Measurements from ENCODE around the gene GPR137. TPM values are rescaled to one million over a fixed set of nuclear protein-coding genes. Genes with fewer than 3 reads are reported as not detected.

Gene GPR137
- total and polyA plus RNA-seq, 9 of the 15 experiments (the other 6 are each of a cell fraction or from before 2014, with no cell fraction given), result 0.32 to 26.7 (median 10.7) TPM

DNA sequence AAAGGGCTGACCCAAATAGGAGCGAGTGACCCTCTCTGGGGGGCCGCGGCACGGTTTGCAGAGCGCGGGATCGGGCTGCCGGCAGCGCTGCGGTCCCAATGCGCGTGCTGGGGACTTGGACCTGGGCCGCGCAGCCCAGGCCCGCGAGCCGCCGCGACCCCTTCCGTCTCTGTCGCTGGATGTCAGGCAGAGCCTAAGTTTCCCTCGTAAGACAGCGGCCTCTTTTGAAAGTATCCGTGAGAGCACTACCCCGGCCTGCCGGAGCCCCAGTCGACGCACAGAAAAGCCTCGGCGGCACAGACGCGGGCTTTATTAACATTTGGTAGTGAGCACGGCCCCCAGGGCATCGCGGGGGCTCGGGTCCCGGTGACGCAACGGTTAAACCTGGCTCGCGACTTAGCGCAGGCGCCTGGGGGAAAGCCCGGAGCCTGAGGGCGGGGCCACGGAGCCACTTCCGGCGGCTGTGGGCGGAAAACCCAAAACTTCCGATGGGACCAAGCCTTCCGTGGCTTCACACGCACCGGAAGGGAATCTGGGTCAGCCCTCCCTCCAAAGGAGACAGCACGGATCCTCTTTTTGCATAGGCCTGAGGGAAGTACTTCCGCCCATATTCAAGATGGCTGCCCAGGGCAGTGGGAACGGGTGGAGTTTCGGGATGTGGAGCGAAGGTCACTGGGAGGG is 16.0 kb upstream of the GPR137 start (continued):
- TF ChIP-seq ZKSCAN8 (CRISPR knock-in tag; IDR thresholded peaks at IDR 0.05) (peak; percentile 57; the same call in 1 of the 2 replicates), PCBP2 (IDR thresholded peaks at IDR 0.05; ENCODE audit: low read depth, low read length, poor library complexity, severe bottlenecking) (no peak), TAL1 (IDR thresholded peaks at IDR 0.05) (no peak), ATF2 (CRISPR knock-in tag; IDR thresholded peaks at IDR 0.05) (0 out of 2 replicates have a peak, but pooled peaks have one; percentile 58), ZNF232 (CRISPR knock-in tag; IDR thresholded peaks at IDR 0.05) (0 out of 2 replicates have a peak, but pooled peaks have one; percentile 37), HLTF (IDR thresholded peaks at IDR 0.05) (no peak), ARNT (IDR thresholded peaks at IDR 0.05) (no peak), ZNF644 (tag; IDR thresholded peaks at IDR 0.05; ENCODE audit: low read depth) (no peak), DLX4 (CRISPR knock-in tag; IDR thresholded peaks at IDR 0.05) (no peak), CTCF (IDR thresholded peaks at IDR 0.05 in 2 of 3, conservative IDR thresholded peaks at IDR 0.05 in 1 of 3; ENCODE audit: insufficient read depth in 2 of 3, low read depth in 1 of 3, low read length in 3 of 3) (peak; percentile 16 to 48 (median 37); a peak in 4 of 6 replicates), U2AF1 (optimal IDR thresholded peaks at IDR 0.05; ENCODE audit: low read depth, low read length) (peak; percentile 84), NR2F6 (CRISPR knock-in tag; IDR thresholded peaks at IDR 0.05) (peak; percentile 69; the same call in 1 of the 2 replicates)
- TF ChIP-seq, protein P1, sequence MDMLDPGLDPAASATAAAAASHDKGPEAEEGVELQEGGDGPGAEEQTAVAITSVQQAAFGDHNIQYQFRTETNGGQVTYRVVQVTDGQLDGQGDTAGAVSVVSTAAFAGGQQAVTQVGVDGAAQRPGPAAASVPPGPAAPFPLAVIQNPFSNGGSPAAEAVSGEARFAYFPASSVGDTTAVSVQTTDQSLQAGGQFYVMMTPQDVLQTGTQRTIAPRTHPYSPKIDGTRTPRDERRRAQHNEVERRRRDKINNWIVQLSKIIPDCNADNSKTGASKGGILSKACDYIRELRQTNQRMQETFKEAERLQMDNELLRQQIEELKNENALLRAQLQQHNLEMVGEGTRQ (CRISPR knock-in tag; IDR thresholded peaks at IDR 0.05), result no peak
- TF ChIP-seq, protein P2, sequence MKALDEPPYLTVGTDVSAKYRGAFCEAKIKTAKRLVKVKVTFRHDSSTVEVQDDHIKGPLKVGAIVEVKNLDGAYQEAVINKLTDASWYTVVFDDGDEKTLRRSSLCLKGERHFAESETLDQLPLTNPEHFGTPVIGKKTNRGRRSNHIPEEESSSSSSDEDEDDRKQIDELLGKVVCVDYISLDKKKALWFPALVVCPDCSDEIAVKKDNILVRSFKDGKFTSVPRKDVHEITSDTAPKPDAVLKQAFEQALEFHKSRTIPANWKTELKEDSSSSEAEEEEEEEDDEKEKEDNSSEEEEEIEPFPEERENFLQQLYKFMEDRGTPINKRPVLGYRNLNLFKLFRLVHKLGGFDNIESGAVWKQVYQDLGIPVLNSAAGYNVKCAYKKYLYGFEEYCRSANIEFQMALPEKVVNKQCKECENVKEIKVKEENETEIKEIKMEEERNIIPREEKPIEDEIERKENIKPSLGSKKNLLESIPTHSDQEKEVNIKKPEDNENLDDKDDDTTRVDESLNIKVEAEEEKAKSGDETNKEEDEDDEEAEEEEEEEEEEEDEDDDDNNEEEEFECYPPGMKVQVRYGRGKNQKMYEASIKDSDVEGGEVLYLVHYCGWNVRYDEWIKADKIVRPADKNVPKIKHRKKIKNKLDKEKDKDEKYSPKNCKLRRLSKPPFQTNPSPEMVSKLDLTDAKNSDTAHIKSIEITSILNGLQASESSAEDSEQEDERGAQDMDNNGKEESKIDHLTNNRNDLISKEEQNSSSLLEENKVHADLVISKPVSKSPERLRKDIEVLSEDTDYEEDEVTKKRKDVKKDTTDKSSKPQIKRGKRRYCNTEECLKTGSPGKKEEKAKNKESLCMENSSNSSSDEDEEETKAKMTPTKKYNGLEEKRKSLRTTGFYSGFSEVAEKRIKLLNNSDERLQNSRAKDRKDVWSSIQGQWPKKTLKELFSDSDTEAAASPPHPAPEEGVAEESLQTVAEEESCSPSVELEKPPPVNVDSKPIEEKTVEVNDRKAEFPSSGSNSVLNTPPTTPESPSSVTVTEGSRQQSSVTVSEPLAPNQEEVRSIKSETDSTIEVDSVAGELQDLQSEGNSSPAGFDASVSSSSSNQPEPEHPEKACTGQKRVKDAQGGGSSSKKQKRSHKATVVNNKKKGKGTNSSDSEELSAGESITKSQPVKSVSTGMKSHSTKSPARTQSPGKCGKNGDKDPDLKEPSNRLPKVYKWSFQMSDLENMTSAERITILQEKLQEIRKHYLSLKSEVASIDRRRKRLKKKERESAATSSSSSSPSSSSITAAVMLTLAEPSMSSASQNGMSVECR (CRISPR knock-in tag; IDR thresholded peaks at IDR 0.05), result peak; percentile 65; the same call in 1 of the 2 replicates
- TF ChIP-seq, protein P3, sequence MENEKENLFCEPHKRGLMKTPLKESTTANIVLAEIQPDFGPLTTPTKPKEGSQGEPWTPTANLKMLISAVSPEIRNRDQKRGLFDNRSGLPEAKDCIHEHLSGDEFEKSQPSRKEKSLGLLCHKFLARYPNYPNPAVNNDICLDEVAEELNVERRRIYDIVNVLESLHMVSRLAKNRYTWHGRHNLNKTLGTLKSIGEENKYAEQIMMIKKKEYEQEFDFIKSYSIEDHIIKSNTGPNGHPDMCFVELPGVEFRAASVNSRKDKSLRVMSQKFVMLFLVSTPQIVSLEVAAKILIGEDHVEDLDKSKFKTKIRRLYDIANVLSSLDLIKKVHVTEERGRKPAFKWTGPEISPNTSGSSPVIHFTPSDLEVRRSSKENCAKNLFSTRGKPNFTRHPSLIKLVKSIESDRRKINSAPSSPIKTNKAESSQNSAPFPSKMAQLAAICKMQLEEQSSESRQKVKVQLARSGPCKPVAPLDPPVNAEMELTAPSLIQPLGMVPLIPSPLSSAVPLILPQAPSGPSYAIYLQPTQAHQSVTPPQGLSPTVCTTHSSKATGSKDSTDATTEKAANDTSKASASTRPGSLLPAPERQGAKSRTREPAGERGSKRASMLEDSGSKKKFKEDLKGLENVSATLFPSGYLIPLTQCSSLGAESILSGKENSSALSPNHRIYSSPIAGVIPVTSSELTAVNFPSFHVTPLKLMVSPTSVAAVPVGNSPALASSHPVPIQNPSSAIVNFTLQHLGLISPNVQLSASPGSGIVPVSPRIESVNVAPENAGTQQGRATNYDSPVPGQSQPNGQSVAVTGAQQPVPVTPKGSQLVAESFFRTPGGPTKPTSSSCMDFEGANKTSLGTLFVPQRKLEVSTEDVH (IDR thresholded peaks at IDR 0.05; ENCODE audit: low read depth, partially characterized antibody), result peak; percentile 99
